Kidney epithelial cell (primary cell): ENCODE results near the gene CALML4. TPM values are rescaled to one million over a fixed set of nuclear protein-coding genes. Genes with fewer than 3 reads are reported as not detected.
"Not testable (repeated sequence)": the region's sequence is repeated elsewhere in the genome, so short reads cannot be mapped to it uniquely, and the experiment has no call there.

Experiments used
- DNase-seq: peaks from one replicate; pipeline ENCODE4 v3.0.0-alpha.2; 2010; ENCODE audit warnings: low read depth
- H3K27me3 ChIP-seq: 2 replicates; pipeline ENCODE4 v1.6.0; 2011; ENCODE audit warnings: low read length; ENCODE audit not compliant: control insufficient read depth, insufficient read depth
- H3K36me3 ChIP-seq: 2 replicates; pipeline ENCODE4 v1.5.1; 2011; ENCODE audit warnings: low read length; ENCODE audit not compliant: control insufficient read depth, insufficient read depth
- H3K4me3 ChIP-seq: 2 replicates; pipeline ENCODE4 v1.5.1; 2011; ENCODE audit warnings: low read depth, mild to moderate bottlenecking, control low read depth, low read length
- CTCF ChIP-seq: IDR thresholded peaks from 2 replicates; pipeline ENCODE4 v1.5.1; 2011; ENCODE audit warnings: mild to moderate bottlenecking, moderate library complexity, low read length, control low read depth, inconsistent platforms; ENCODE audit not compliant: insufficient read depth, poor library complexity, severe bottlenecking
- total RNA-seq: library from RNA; depleted of rRNA; stranded (reverse); fragments of >200 nt; gene quantifications from 2 replicates; pipeline ENCODE4 v1.2.3, GENCODE V29; 2015

CALML4 gene
- total RNA-seq, 1 donor from 2014 or later = 2.4 TPM

DNA sequence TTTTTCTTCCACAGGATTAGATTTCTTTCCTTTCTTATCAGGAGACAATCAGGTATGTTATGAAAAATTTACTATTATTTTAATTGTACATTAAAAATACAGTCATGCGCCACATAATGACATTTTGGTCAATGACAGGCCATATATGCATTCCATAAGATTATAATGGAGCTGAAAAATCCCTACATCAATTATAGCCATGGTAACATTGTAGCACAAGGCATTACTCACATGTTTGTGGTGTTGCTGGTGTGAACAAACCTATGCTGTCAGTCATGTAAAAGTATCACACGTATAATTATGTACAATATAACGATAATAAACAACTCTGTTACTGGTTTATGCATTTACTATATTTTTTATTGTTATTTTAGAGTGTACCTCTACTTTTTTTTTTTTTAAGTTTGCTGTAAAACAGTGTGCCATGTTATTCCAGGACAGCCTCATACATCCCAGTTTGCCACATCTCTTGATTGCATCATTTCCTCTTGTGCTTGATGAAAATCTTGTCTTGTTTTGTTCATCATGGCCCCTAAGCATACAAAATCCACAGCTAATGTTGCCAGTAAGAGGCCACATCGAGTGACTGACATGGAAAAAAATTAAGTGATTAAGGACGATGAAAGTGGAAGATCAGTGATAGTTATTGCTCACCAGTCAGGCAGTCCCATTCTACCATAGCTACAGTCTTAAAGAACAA lies 21.4 kb downstream of the CALML4 start:
- TF ChIP-seq CTCF = no peak
- no peak for DNase-seq
- Histone ChIP-seq H3K27me3 (no peaks in the 10 kb centered on the region), H3K4me3 (no peak overlapping the region), H3K36me3 (peaks cover 4% of the 10 kb centered on the region)

DNA sequence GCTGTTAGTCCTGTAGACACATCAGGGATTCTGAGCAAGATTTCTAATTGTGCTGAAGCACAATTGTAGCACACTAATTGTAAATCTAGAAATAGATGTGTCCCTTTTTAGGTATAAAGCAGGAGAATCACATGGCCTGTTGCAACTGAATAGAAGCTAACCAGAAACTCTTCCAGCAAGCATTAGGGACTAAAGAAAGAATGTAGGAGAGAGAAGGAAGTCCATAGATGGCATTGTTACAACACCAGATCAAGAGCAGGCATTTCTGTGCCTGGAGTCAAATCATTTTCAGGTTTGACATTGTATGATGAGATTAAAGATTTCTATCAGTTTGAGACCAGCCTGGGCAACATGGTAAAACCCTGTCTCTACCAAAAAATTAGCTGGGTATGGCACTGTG lies 27.4 kb downstream of the CALML4 start:
- no peaks in the 10 kb centered on the region for H3K27me3 ChIP-seq
- H3K36me3 ChIP-seq = no peaks in the 10 kb centered on the region
- no peak overlapping the region for H3K4me3 ChIP-seq
- DNase-seq = no peak
- TF ChIP-seq CTCF = no peak

- Histone ChIP-seq H3K27me3 (no peaks in the 10 kb centered on the region), H3K36me3 (no peaks in the 10 kb centered on the region), H3K4me3 (no peak overlapping the region)
- TF ChIP-seq CTCF = no peak
- DNase-seq = no peak
Measured at GRCh38 chr15:68176601-68177000, 28.5 kb downstream of the CALML4 start.

- no peaks in the 10 kb centered on the region for H3K27me3 ChIP-seq
- TF ChIP-seq CTCF = no peak
- no peaks in the 10 kb centered on the region for H3K36me3 ChIP-seq
- no peak for DNase-seq
- H3K4me3 ChIP-seq = no peak overlapping the region
Measured at GRCh38 chr15:68175526-68175925, 29.6 kb downstream of the CALML4 start.

GRCh38 chr15:68173119-68173518 lies 32.0 kb downstream of the CALML4 start:
- no peak for TF ChIP-seq CTCF
- no peaks in the 10 kb centered on the region for H3K27me3 ChIP-seq
- no peak overlapping the region for H3K4me3 ChIP-seq
- no peaks in the 10 kb centered on the region for H3K36me3 ChIP-seq
- no peak for DNase-seq

- H3K4me3 ChIP-seq, H3K36me3 ChIP-seq, H3K27me3 ChIP-seq, DNase-seq: not testable (repeated sequence)
Measured at GRCh38 chr15:68172037-68172436, 33.1 kb downstream of the CALML4 start.
